K562 (cell line): ENCODE measurements around the gene KCND3. TPM values are rescaled to one million over a fixed set of nuclear protein-coding genes. Genes with fewer than 3 reads are reported as not detected.

Experiments used
- ATAC-seq: fragments of 200-7000 bp; cut with Tn5 transposase; 3 replicates; pipeline ENCODE4 v1.9.1; 2020; ENCODE audit warnings: moderate library complexity
- BruUV-seq: library from RNA; stranded (reverse); fragments of 400-500 nt; replicated peaks from 2 replicates; lab custom pipeline; 2021; lab: Mats Ljungman, UMichigan
- CTCF ChIA-PET: fragments of 300-600 bp; formaldehyde crosslinking; extraction: SDS; loops from one replicate; lab custom pipeline; 2021; ENCODE audit warnings: low intra/inter-chr PET ratio; lab: Yijun Ruan, JAX
- POLR2A ChIA-PET: fragments of 300-600, 350-650 bp; sonication (Branson Sonifier 250); formaldehyde crosslinking; extraction: SDS; loops from one replicate; lab custom pipeline; 2021; ENCODE audit warnings: antibody characterized with exemption, inconsistent platforms; lab: Yijun Ruan, JAX
- DNase-seq, 4 experiments: peaks; one replicate each; pipeline versions ENCODE4 v3.0.0 to v3.0.0-alpha.2; 2011 to 2018; ENCODE audit warnings: low spot score in 3 of 4, mixed read lengths in 3 of 4; ENCODE audit errors: extremely low read depth in 1 of 4
- FAIRE-seq: peaks from 2 replicates; lab custom pipeline; 2011; peaks lifted over from hg19 to GRCh38; lab: Jason Lieb, UNC
- H2AFZ ChIP-seq: 2 replicates; pipeline ENCODE4 v1.6.0; 2011; ENCODE audit warnings: low read depth, low read length, control low read depth, inconsistent platforms
- H3K27ac ChIP-seq: fragments of 200-600 bp; 3 replicates; pipeline ENCODE4 v1.8.0; 2011; ENCODE audit warnings: low read depth, mild to moderate bottlenecking, control low read depth, inconsistent platforms, low read length, moderate library complexity, mixed read lengths; ENCODE audit errors: extremely low read depth
- H3K27me3 ChIP-seq, 2 experiments: fragments of 300-600 bp in 1 of 2; 2 replicates in 1 of 2; 3 replicates in 1 of 2; pipeline versions ENCODE4 v1.6.0 to v1.8.0; 2011; ENCODE audit warnings: inconsistent platforms in 2 of 2, low read length in 2 of 2, mild to moderate bottlenecking in 1 of 2, mixed read lengths in 1 of 2, moderate library complexity in 1 of 2; ENCODE audit not compliant: control insufficient read depth in 2 of 2, insufficient read depth in 2 of 2
- H3K36me3 ChIP-seq: fragments of 300-600 bp; 3 replicates; pipeline ENCODE4 v1.8.0; 2011; ENCODE audit warnings: mild to moderate bottlenecking, low read length, inconsistent platforms; ENCODE audit not compliant: control insufficient read depth, insufficient read depth
- H3K4me1 ChIP-seq, 2 experiments: fragments of 200-600 bp in 1 of 2; replicated peaks in 1 of 2; 2 replicates in 1 of 2; 3 replicates in 1 of 2; pipeline versions ENCODE4 v1.5.1 to v1.8.0; 2011; ENCODE audit warnings: inconsistent platforms in 2 of 2, low read length in 2 of 2, mild to moderate bottlenecking in 1 of 2, mixed read lengths in 1 of 2, moderate library complexity in 1 of 2; ENCODE audit not compliant: control insufficient read depth in 2 of 2, insufficient read depth in 2 of 2
- H3K4me2 ChIP-seq: 2 replicates; pipeline ENCODE4 v1.6.1; 2011; ENCODE audit warnings: low read length, control low read depth, inconsistent platforms, mixed read lengths; ENCODE audit not compliant: insufficient read depth
- H3K4me3 ChIP-seq: fragments of 200-600 bp; sonication (generic), shearing (Covaris generic); 2 replicates; pipeline ENCODE4 v1.5.1; 2016; ENCODE audit warnings: control low read depth, inconsistent platforms
- H3K79me2 ChIP-seq: fragments of 200-600 bp; 3 replicates; pipeline ENCODE4 v1.8.0; 2011; ENCODE audit warnings: low read length, inconsistent platforms; ENCODE audit not compliant: control insufficient read depth, insufficient read depth
- H3K9ac ChIP-seq, 2 experiments: 2 replicates each; pipeline versions ENCODE4 v1.6.0 to v1.6.1; 2011; ENCODE audit warnings: low read depth in 2 of 2, low read length in 2 of 2, control low read depth in 1 of 2, inconsistent platforms in 1 of 2, mild to moderate bottlenecking in 1 of 2, mixed read lengths in 1 of 2; ENCODE audit not compliant: insufficient read depth in 1 of 2
- H3K9me1 ChIP-seq: one replicate; pipeline ENCODE4 v1.6.0; 2011; ENCODE audit warnings: inconsistent platforms, mild to moderate bottlenecking, low read length, moderate library complexity; ENCODE audit not compliant: control insufficient read depth, insufficient read depth
- H3K9me3 ChIP-seq: replicated peaks from 2 replicates; pipeline ENCODE4 v1.5.1; 2011; ENCODE audit warnings: low read depth, low read length, inconsistent platforms; ENCODE audit not compliant: control insufficient read depth, insufficient read depth
- H4K20me1 ChIP-seq: replicated peaks from 2 replicates; pipeline ENCODE4 v1.6.1; 2011; ENCODE audit warnings: low read length, inconsistent platforms, mixed read lengths; ENCODE audit not compliant: control insufficient read depth, insufficient read depth
- ARHGAP35 ChIP-seq: fragments of 450-650 bp; IDR thresholded peaks from 2 replicates; pipeline ENCODE4 v1.6.1; 2018; ENCODE audit not compliant: partially characterized antibody
- CHCHD3 ChIP-seq: fragments of 250-450 bp; sonication (Bioruptor Pico); IDR thresholded peaks from 2 replicates; pipeline ENCODE4 v2.1.2; 2022; ENCODE audit warnings: mild to moderate bottlenecking
- HDAC3 ChIP-seq: fragments of 450-650 bp; IDR thresholded peaks from 2 replicates; pipeline ENCODE4 v1.6.1; 2018; ENCODE audit warnings: borderline replicate concordance, mild to moderate bottlenecking, moderate library complexity; ENCODE audit not compliant: partially characterized antibody
- KAT7 ChIP-seq: sonication (generic); formaldehyde crosslinking; IDR thresholded peaks from 2 replicates; pipeline ENCODE4 v1.8.0; 2022; ENCODE audit warnings: missing genetic modification reagents, mild to moderate bottlenecking, borderline replicate concordance
- MTA3 ChIP-seq: fragments of 450-650 bp; formaldehyde crosslinking; IDR thresholded peaks from 2 replicates; pipeline ENCODE4 v1.6.1; 2017; ENCODE audit warnings: mild to moderate bottlenecking, borderline replicate concordance
- NFRKB ChIP-seq: fragments of 450-650 bp; IDR thresholded peaks from 2 replicates; pipeline ENCODE4 v1.6.1; 2016; ENCODE audit warnings: low read depth
- SP2 ChIP-seq: IDR thresholded peaks from 2 replicates; pipeline ENCODE4 v1.6.1; 2011; ENCODE audit warnings: mild to moderate bottlenecking, low read depth, low read length, moderate library complexity; ENCODE audit not compliant: poor library complexity, severe bottlenecking; ENCODE audit errors: extremely low read depth
- ZNF398 ChIP-seq: fragments of 250-450 bp; sonication (Bioruptor Pico); IDR thresholded peaks from 2 replicates; pipeline ENCODE4 v1.8.0; 2021; ENCODE audit warnings: moderate library complexity, mild to moderate bottlenecking, inconsistent platforms
- WGBS: fragments of 100-300 bp; shearing (Covaris generic); methylation state at CpG from one replicate; pipeline ENCODE4 v1.1.6; 2016; ENCODE audit warnings: low coverage, mixed read lengths; ENCODE audit not compliant: insufficient coverage; ENCODE audit errors: missing lambda C conversion rate; 5-methylcytosine and 5-hydroxymethylcytosine counted together
- in situ Hi-C: fragments of 300-500 bp; cut with MboI; formaldehyde crosslinking; loops from 4 replicates; pipeline ENCODE4 v1.15.0; 2018; ENCODE audit warnings: inconsistent platforms, mixed read lengths
- intact Hi-C: fragments of 100-400 bp; cut with micrococcal nuclease; formaldehyde crosslinking; loops from 2 replicates; pipeline ENCODE4 v1.14.2; 2022
- polyA plus RNA-seq, 8 experiments: library from polyadenylated mRNA; depleted of rRNA in 4 of 8; stranded (reverse) in 5 of 8; unstranded in 3 of 8; fragments of >200 nt; fragmentation: Nextera tagmentation in 2 of 8; fragmentation: Illumina TruSeq in 1 of 8; extraction: Ambion mirVana in 2 of 8; extraction: Trizol in 1 of 8; gene quantifications; 2 replicates each; pipeline versions ENCODE4 v1.2.1 to v1.2.3, GENCODE V29; 2011 to 2014; ENCODE audit warnings: inconsistent platforms in 1 of 8, missing spikeins in 1 of 8
- total RNA-seq, 7 experiments: library from RNA; depleted of rRNA in 6 of 7; stranded (reverse); fragments of >200 nt in 6 of 7; fragmentation: Illumina TruSeq in 2 of 7; extraction: Trizol in 2 of 7; gene quantifications; 2 replicates each; pipeline versions ENCODE4 v1.2.1 to v1.2.3, GENCODE V29; 2011 to 2021; ENCODE audit warnings: low replicate concordance in 1 of 7

Gene KCND3
- total and polyA plus RNA-seq, 9 of the 15 experiments (the other 6 are each of a cell fraction or from before 2014, with no cell fraction given): not detected

DNA sequence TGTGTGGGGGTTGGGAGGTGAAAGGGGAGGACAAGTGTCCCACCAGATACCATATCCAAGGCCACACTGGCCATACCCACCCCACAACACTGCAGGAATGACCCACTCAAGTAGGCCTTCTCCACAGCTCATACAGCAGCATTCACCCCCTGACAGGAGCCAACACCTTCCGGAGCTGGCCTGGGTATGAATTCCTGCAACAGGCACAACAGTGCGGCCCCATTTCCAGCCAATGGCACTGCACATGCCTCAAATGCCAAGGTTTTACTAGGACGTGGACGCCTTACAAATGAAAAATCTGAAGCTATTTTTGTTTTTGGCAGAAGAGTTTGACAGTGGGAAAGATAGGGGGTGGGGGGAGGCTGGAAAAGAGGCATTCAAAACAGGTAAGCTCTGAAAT is 2.0 kb downstream of the KCND3 start:
- in situ Hi-C loops (no loop called here), intact Hi-C loops (no loop called here)
- no peak overlapping the region for H3K9ac ChIP-seq
- no peak overlapping the region for H3K27ac ChIP-seq
- H3K27me3 ChIP-seq: peaks cover 30 to 53% of the 10 kb centered on the region in 2 experiments
- H3K9me3 ChIP-seq: no peaks in the 10 kb centered on the region
- DNase-seq (no peak), ATAC-seq (no peak), FAIRE-seq (no peak)
- ChIA-PET POLR2A (interaction anchor here (0.6 to 1.8 kb wide), 5 partner anchors 10 to 708 kb away, joined by 3 to 6 read pairs (median 4); no protein-coding TSS in a partner anchor), CTCF (no interaction called here)
- peaks cover 7% of the 10 kb centered on the region for H4K20me1 ChIP-seq
- 0% methylated on average over 4 of the region's 4 CpGs for WGBS
- TF ChIP-seq MTA3 (no peak), CHCHD3 (no peak), HDAC3 (no peak), NFRKB (no peak), ZNF398 (CRISPR knock-in tag) (no peak), SP2 (no peak), KAT7 (CRISPR knock-in tag) (no peak), ARHGAP35 (no peak)
- H3K9me1 ChIP-seq: no peaks in the 10 kb centered on the region
- H2AFZ ChIP-seq: no peak overlapping the region
- H3K79me2 ChIP-seq: no peaks in the 10 kb centered on the region
- no peaks in the 10 kb centered on the region for H3K36me3 ChIP-seq
- no peak overlapping the region for H3K4me2 ChIP-seq
- no peak overlapping the region for H3K4me3 ChIP-seq
- peaks cover 0 to 16% of the 10 kb centered on the region in 2 experiments; a peak in 1 of 5 replicates for H3K4me1 ChIP-seq
- no TSS peak for BruUV-seq
